GM12878 (cell line): Measurements from ENCODE around the gene PSENEN. TPM values are rescaled to one million over a fixed set of nuclear protein-coding genes. Genes with fewer than 3 reads are reported as not detected.

Experiments
- BMI1 ChIP-seq: fragments of 450-650 bp; IDR thresholded peaks from 2 replicates; pipeline ENCODE4 v1.6.1; 2016; ENCODE audit warnings: mild to moderate bottlenecking, moderate library complexity, borderline replicate concordance
- CEBPZ ChIP-seq: fragments of 150-350 bp; IDR thresholded peaks from 2 replicates; pipeline ENCODE4 v1.6.1; 2016; ENCODE audit warnings: low read depth, low read length
- CHD1 ChIP-seq: IDR thresholded peaks from 2 replicates; pipeline ENCODE4 v1.6.1; 2012; ENCODE audit warnings: low read depth, low read length, improper control_type of control experiment
- CHD4 ChIP-seq: fragments of 200-600 bp; sonication (generic); IDR thresholded peaks from 2 replicates; pipeline ENCODE4 v1.6.1; 2016; ENCODE audit warnings: mild to moderate bottlenecking
- EGR1 ChIP-seq, 2 experiments: IDR thresholded peaks; 1 replicate in 1 of 2; 2 replicates in 1 of 2; pipeline ENCODE4 v1.6.1; 2011 to 2012; ENCODE audit warnings: low read depth in 2 of 2, low read length in 2 of 2, borderline replicate concordance in 1 of 2, mild to moderate bottlenecking in 1 of 2, moderate library complexity in 1 of 2
- EP300 ChIP-seq, 2 experiments: fragments of 150-350 bp in 1 of 2; IDR thresholded peaks; 2 replicates each; pipeline ENCODE4 v1.6.1; 2011 to 2012; ENCODE audit warnings: low read depth in 2 of 2, low read length in 2 of 2, borderline replicate concordance in 1 of 2, improper control_type of control experiment in 1 of 2, inconsistent platforms in 1 of 2; ENCODE audit not compliant: control insufficient read depth in 1 of 2
- EZH2 ChIP-seq: IDR thresholded peaks from 2 replicates; pipeline ENCODE4 v1.6.1; 2012; ENCODE audit warnings: low read depth, mild to moderate bottlenecking, control low read depth, inconsistent platforms, low read length, borderline replicate concordance; ENCODE audit not compliant: control insufficient read depth
- HCFC1 ChIP-seq: fragments of 150-350 bp; IDR thresholded peaks from 2 replicates; pipeline ENCODE4 v1.6.1; 2014; ENCODE audit warnings: low read length
- IRF4 ChIP-seq: IDR thresholded peaks from 2 replicates; pipeline ENCODE4 v1.6.1; 2011; ENCODE audit warnings: low read depth, low read length
- JUNB ChIP-seq: IDR thresholded peaks from 2 replicates; pipeline ENCODE4 v1.6.1; 2016; ENCODE audit warnings: antibody characterized with exemption, mild to moderate bottlenecking
- MYC ChIP-seq: IDR thresholded peaks from 2 replicates; pipeline ENCODE4 v1.6.1; 2011; ENCODE audit warnings: mild to moderate bottlenecking, low read length, moderate library complexity, inconsistent platforms; ENCODE audit not compliant: insufficient read depth, insufficient replicate concordance, insufficient read length, severe bottlenecking
- NR2F1 ChIP-seq: fragments of 450-650 bp; conservative IDR thresholded peaks from 2 replicates; pipeline ENCODE4 v1.6.1; 2017; ENCODE audit warnings: mild to moderate bottlenecking
- NRF1 ChIP-seq: conservative IDR thresholded peaks from 2 replicates; pipeline ENCODE4 v1.6.1; 2011; ENCODE audit warnings: mild to moderate bottlenecking, low read depth, low read length, improper control_type of control experiment
- PAX5 ChIP-seq: IDR thresholded peaks from 2 replicates; pipeline ENCODE4 v1.6.1; 2011; ENCODE audit warnings: low read depth, low read length, borderline replicate concordance
- PKNOX1 ChIP-seq: fragments of 450-650 bp; IDR thresholded peaks from 2 replicates; pipeline ENCODE4 v1.6.1; 2016; ENCODE audit warnings: mild to moderate bottlenecking
- RAD21 ChIP-seq: IDR thresholded peaks from 2 replicates; pipeline ENCODE4 v1.6.1; 2011; ENCODE audit warnings: mild to moderate bottlenecking, low read depth, low read length, moderate library complexity; ENCODE audit not compliant: insufficient read depth
- RAD51 ChIP-seq: fragments of 450-650 bp; IDR thresholded peaks from 2 replicates; pipeline ENCODE4 v1.6.1; 2016; ENCODE audit warnings: moderate library complexity, mild to moderate bottlenecking, inconsistent platforms
- SMAD5 ChIP-seq: IDR thresholded peaks from 2 replicates; pipeline ENCODE4 v1.6.1; 2016; ENCODE audit warnings: antibody characterized with exemption, low read depth
- TARDBP ChIP-seq: IDR thresholded peaks from 2 replicates; pipeline ENCODE4 v1.6.1; 2016; ENCODE audit warnings: borderline replicate concordance
- ZBTB11 ChIP-seq: fragments of 450-650 bp; formaldehyde crosslinking; IDR thresholded peaks from 2 replicates; pipeline ENCODE4 v1.5.0; 2022; ENCODE audit warnings: mild to moderate bottlenecking, missing genetic modification characterization
- ZNF207 ChIP-seq: fragments of 450-650 bp; IDR thresholded peaks from 2 replicates; pipeline ENCODE4 v1.6.1; 2014; ENCODE audit warnings: antibody characterized with exemption, mild to moderate bottlenecking, borderline replicate concordance
- polyA plus RNA-seq, 11 experiments: library from polyadenylated mRNA; depleted of rRNA in 4 of 11; unstranded in 6 of 11; stranded (reverse) in 5 of 11; fragments of >200 nt; fragmentation: Nextera tagmentation in 4 of 11; fragmentation: Illumina TruSeq in 1 of 11; extraction: Ambion mirVana in 4 of 11; extraction: Trizol in 1 of 11; gene quantifications; 1 replicate in 1 of 11; 2 replicates in 10 of 11; pipeline versions ENCODE4 v1.2.1 to v1.2.3, GENCODE V29; 2011 to 2016; ENCODE audit warnings: inconsistent platforms in 2 of 11, missing spikeins in 2 of 11, low read depth in 1 of 11
- total RNA-seq, 4 experiments: library from RNA; depleted of rRNA in 3 of 4; stranded (reverse); fragments of >200 nt in 3 of 4; fragmentation: Illumina TruSeq in 1 of 4; extraction: Trizol in 1 of 4; gene quantifications; 2 replicates each; pipeline versions ENCODE4 v1.2.1 to v1.2.3, GENCODE V29; 2013 to 2021

Gene PSENEN
- total and polyA plus RNA-seq, 10 of the 15 experiments (the other 5 are each of a cell fraction or from before 2014, with no cell fraction given): 14.4 to 178 (median 43.5) TPM

- peak; percentile 96 for TF ChIP-seq CEBPZ
- 0 out of 2 replicates have a peak, but pooled peaks have one; percentile 14 for TF ChIP-seq IRF4
- no peak for TF ChIP-seq RAD21
- no peak for TF ChIP-seq CHD4
- no peak for TF ChIP-seq ZBTB11 (CRISPR knock-in tag)
- TF ChIP-seq ZNF207: 0 out of 2 replicates have a peak, but pooled peaks have one; percentile 33
- no peak; the same call in 1 of the 2 replicates for TF ChIP-seq HCFC1
- TF ChIP-seq SMAD5: peak; percentile 42; the same call in 1 of the 2 replicates
- no peak for TF ChIP-seq EZH2
- TF ChIP-seq PAX5: no peak
- TF ChIP-seq CHD1: no peak
- TF ChIP-seq EGR1 (IDR thresholded peaks at IDR 0.05; ENCODE audit: borderline replicate concordance in 1 of 2, low read depth in 2 of 2, low read length in 2 of 2): no peak
- TF ChIP-seq NR2F1: peak; percentile 42; the same call in 1 of the 2 replicates
- TF ChIP-seq BMI1: no peak
- no peak for TF ChIP-seq NRF1
- peak; percentile 13 for TF ChIP-seq MYC
- no peak for TF ChIP-seq JUNB
- TF ChIP-seq PKNOX1: peak; percentile 100
- TF ChIP-seq TARDBP: no peak; the same call in 1 of the 2 replicates
- no peak for TF ChIP-seq EP300 (IDR thresholded peaks at IDR 0.05; ENCODE audit: borderline replicate concordance in 1 of 2, control insufficient read depth in 1 of 2, low read depth in 2 of 2, low read length in 2 of 2)
- no peak for TF ChIP-seq RAD51
Observed at GRCh38 chr19:35702223-35703012, 43.0 kb upstream of the PSENEN start (continued).
